Measurements from ENCODE around the gene PPP2R5E.

Gene PPP2R5E

GRCh38 chr14:63432888-63433552, 110.2 kb downstream of the PPP2R5E start:
- Histone ChIP-seq H3K4me1 (ENCODE audit: control insufficient read depth, insufficient read depth, low read length) (peaks cover 27% of the 10 kb centered on the region), H3K27ac (ENCODE audit: low read depth, low read length) (no peak overlapping the region), H3K9ac (ENCODE audit: low read length) (no peak overlapping the region), H3K4me3 (ENCODE audit: low read depth, low read length) (no peak overlapping the region), H3K36me3 (ENCODE audit: control insufficient read depth, insufficient read depth, low read length) (no peaks in the 10 kb centered on the region), H3K27me3 (ENCODE audit: control insufficient read depth, insufficient read depth, low read length) (no peaks in the 10 kb centered on the region), H3K9me3 (ENCODE audit: control insufficient read depth, insufficient read depth, low read depth, low read length) (no peaks in the 10 kb centered on the region)

- H3K4me1 ChIP-seq (ENCODE audit: control insufficient read depth, insufficient read depth, low read length): peaks cover 21% of the 10 kb centered on the region
- no peaks in the 10 kb centered on the region for H3K36me3 ChIP-seq (ENCODE audit: control insufficient read depth, insufficient read depth, low read length)
- no peaks in the 10 kb centered on the region for H3K27me3 ChIP-seq (ENCODE audit: control insufficient read depth, insufficient read depth, low read length)
- no peak overlapping the region for H3K4me3 ChIP-seq (ENCODE audit: low read depth, low read length)
- no peak overlapping the region for H3K27ac ChIP-seq (ENCODE audit: low read depth, low read length)
- H3K9ac ChIP-seq (ENCODE audit: low read length): no peak overlapping the region
- no peaks in the 10 kb centered on the region for H3K9me3 ChIP-seq (ENCODE audit: control insufficient read depth, insufficient read depth, low read depth, low read length)
These were observed 110.9 kb downstream of the PPP2R5E start for GRCh38 chr14:63432228-63432627.

- Histone ChIP-seq H3K36me3 (ENCODE audit: control insufficient read depth, insufficient read depth, low read length) (no peaks in the 10 kb centered on the region), H3K4me1 (ENCODE audit: control insufficient read depth, insufficient read depth, low read length) (peaks cover 15% of the 10 kb centered on the region; the same call in 1 of the 2 replicates), H3K27ac (ENCODE audit: low read depth, low read length) (no peak overlapping the region), H3K27me3 (ENCODE audit: control insufficient read depth, insufficient read depth, low read length) (no peaks in the 10 kb centered on the region), H3K9ac (ENCODE audit: low read length) (no peak overlapping the region), H3K9me3 (ENCODE audit: control insufficient read depth, insufficient read depth, low read depth, low read length) (no peaks in the 10 kb centered on the region), H3K4me3 (ENCODE audit: low read depth, low read length) (no peak overlapping the region)
These were observed 111.7 kb downstream of the PPP2R5E start for GRCh38 chr14:63431466-63431865.

GRCh38 chr14:63428486-63428885, 114.7 kb downstream of the PPP2R5E start:
- no peak overlapping the region for H3K4me3 ChIP-seq (ENCODE audit: low read depth, low read length)
- H3K27ac ChIP-seq (ENCODE audit: low read depth, low read length): no peak overlapping the region
- H3K9ac ChIP-seq (ENCODE audit: low read length): no peak overlapping the region
- H3K4me1 ChIP-seq (ENCODE audit: control insufficient read depth, insufficient read depth, low read length): 0 out of 2 replicates have a peak, but pooled peaks cover under 1% of the 10 kb centered on the region
- H3K36me3 ChIP-seq (ENCODE audit: control insufficient read depth, insufficient read depth, low read length): no peaks in the 10 kb centered on the region
- no peaks in the 10 kb centered on the region for H3K9me3 ChIP-seq (ENCODE audit: control insufficient read depth, insufficient read depth, low read depth, low read length)
- H3K27me3 ChIP-seq (ENCODE audit: control insufficient read depth, insufficient read depth, low read length): no peaks in the 10 kb centered on the region

GRCh38 chr14:63426838-63427352, 116.3 kb downstream of the PPP2R5E start:
- no peaks in the 10 kb centered on the region for H3K4me1 ChIP-seq (ENCODE audit: control insufficient read depth, insufficient read depth, low read length)
- no peak overlapping the region for H3K4me3 ChIP-seq (ENCODE audit: low read depth, low read length)
- no peaks in the 10 kb centered on the region for H3K27me3 ChIP-seq (ENCODE audit: control insufficient read depth, insufficient read depth, low read length)
- no peaks in the 10 kb centered on the region for H3K9me3 ChIP-seq (ENCODE audit: control insufficient read depth, insufficient read depth, low read depth, low read length)
- peaks cover 3% of the 10 kb centered on the region for H3K36me3 ChIP-seq (ENCODE audit: control insufficient read depth, insufficient read depth, low read length)
- no peak overlapping the region for H3K27ac ChIP-seq (ENCODE audit: low read depth, low read length)
- no peak overlapping the region for H3K9ac ChIP-seq (ENCODE audit: low read length)

- H3K27me3 ChIP-seq (ENCODE audit: control insufficient read depth, insufficient read depth, low read length): no peaks in the 10 kb centered on the region
- H3K9me3 ChIP-seq (ENCODE audit: control insufficient read depth, insufficient read depth, low read depth, low read length): no peaks in the 10 kb centered on the region
- H3K4me3 ChIP-seq (ENCODE audit: low read depth, low read length): no peak overlapping the region
- H3K9ac ChIP-seq (ENCODE audit: low read length): no peak overlapping the region
- H3K4me1 ChIP-seq (ENCODE audit: control insufficient read depth, insufficient read depth, low read length): no peaks in the 10 kb centered on the region
- H3K36me3 ChIP-seq (ENCODE audit: control insufficient read depth, insufficient read depth, low read length): peaks cover 23% of the 10 kb centered on the region
- no peak overlapping the region for H3K27ac ChIP-seq (ENCODE audit: low read depth, low read length)
These were observed 119.3 kb downstream of the PPP2R5E start for GRCh38 chr14:63423889-63424288.

GRCh38 chr14:63423381-63423780, 119.8 kb downstream of the PPP2R5E start:
- Histone ChIP-seq H3K9me3 (ENCODE audit: control insufficient read depth, insufficient read depth, low read depth, low read length) (no peaks in the 10 kb centered on the region), H3K36me3 (ENCODE audit: control insufficient read depth, insufficient read depth, low read length) (peaks cover 23% of the 10 kb centered on the region), H3K4me1 (ENCODE audit: control insufficient read depth, insufficient read depth, low read length) (no peaks in the 10 kb centered on the region), H3K27me3 (ENCODE audit: control insufficient read depth, insufficient read depth, low read length) (no peaks in the 10 kb centered on the region), H3K4me3 (ENCODE audit: low read depth, low read length) (no peak overlapping the region), H3K27ac (ENCODE audit: low read depth, low read length) (no peak overlapping the region), H3K9ac (ENCODE audit: low read length) (no peak overlapping the region)

GRCh38 chr14:63421919-63422318, 121.3 kb downstream of the PPP2R5E start:
- Histone ChIP-seq H3K36me3 (ENCODE audit: control insufficient read depth, insufficient read depth, low read length) (peaks cover 23% of the 10 kb centered on the region), H3K27me3 (ENCODE audit: control insufficient read depth, insufficient read depth, low read length) (no peaks in the 10 kb centered on the region), H3K9me3 (ENCODE audit: control insufficient read depth, insufficient read depth, low read depth, low read length) (no peaks in the 10 kb centered on the region), H3K9ac (ENCODE audit: low read length) (no peak overlapping the region), H3K4me1 (ENCODE audit: control insufficient read depth, insufficient read depth, low read length) (no peaks in the 10 kb centered on the region), H3K4me3 (ENCODE audit: low read depth, low read length) (no peak overlapping the region), H3K27ac (ENCODE audit: low read depth, low read length) (no peak overlapping the region)

- H3K27ac ChIP-seq (ENCODE audit: low read depth, low read length): no peak overlapping the region
- no peak overlapping the region for H3K9ac ChIP-seq (ENCODE audit: low read length)
- no peaks in the 10 kb centered on the region for H3K27me3 ChIP-seq (ENCODE audit: control insufficient read depth, insufficient read depth, low read length)
- no peak overlapping the region for H3K4me3 ChIP-seq (ENCODE audit: low read depth, low read length)
- peaks cover 23% of the 10 kb centered on the region for H3K36me3 ChIP-seq (ENCODE audit: control insufficient read depth, insufficient read depth, low read length)
- no peaks in the 10 kb centered on the region for H3K4me1 ChIP-seq (ENCODE audit: control insufficient read depth, insufficient read depth, low read length)
- H3K9me3 ChIP-seq (ENCODE audit: control insufficient read depth, insufficient read depth, low read depth, low read length): no peaks in the 10 kb centered on the region
These were observed 122.0 kb downstream of the PPP2R5E start for GRCh38 chr14:63421226-63421625.

GRCh38 chr14:63418020-63418419, 125.2 kb downstream of the PPP2R5E start:
- Histone ChIP-seq H3K9ac (ENCODE audit: low read length) (no peak overlapping the region), H3K4me1 (ENCODE audit: control insufficient read depth, insufficient read depth, low read length) (no peaks in the 10 kb centered on the region), H3K36me3 (ENCODE audit: control insufficient read depth, insufficient read depth, low read length) (peaks cover 38% of the 10 kb centered on the region), H3K4me3 (ENCODE audit: low read depth, low read length) (no peak overlapping the region), H3K9me3 (ENCODE audit: control insufficient read depth, insufficient read depth, low read depth, low read length) (no peaks in the 10 kb centered on the region), H3K27ac (ENCODE audit: low read depth, low read length) (no peak overlapping the region), H3K27me3 (ENCODE audit: control insufficient read depth, insufficient read depth, low read length) (no peaks in the 10 kb centered on the region)

GRCh38 chr14:63413009-63413408, 130.2 kb downstream of the PPP2R5E start:
- no peaks in the 10 kb centered on the region for H3K4me1 ChIP-seq (ENCODE audit: control insufficient read depth, insufficient read depth, low read length)
- no peak overlapping the region for H3K9ac ChIP-seq (ENCODE audit: low read length)
- peaks cover 23% of the 10 kb centered on the region for H3K36me3 ChIP-seq (ENCODE audit: control insufficient read depth, insufficient read depth, low read length)
- no peaks in the 10 kb centered on the region for H3K9me3 ChIP-seq (ENCODE audit: control insufficient read depth, insufficient read depth, low read depth, low read length)
- no peak overlapping the region for H3K27ac ChIP-seq (ENCODE audit: low read depth, low read length)
- H3K27me3 ChIP-seq (ENCODE audit: control insufficient read depth, insufficient read depth, low read length): no peaks in the 10 kb centered on the region
- H3K4me3 ChIP-seq (ENCODE audit: low read depth, low read length): no peak overlapping the region

All from HUES6 (cell line).